ENCODE measurements around the gene LCTL. TPM values are rescaled to one million over a fixed set of nuclear protein-coding genes. Genes with fewer than 3 reads are reported as not detected.
"Not testable (repeated sequence)": the region's sequence is repeated elsewhere in the genome, so short reads cannot be mapped to it uniquely, and the experiment has no call there.

Gene LCTL
- polyA plus RNA-seq, 4 donors, result 0.24 TPM; not detected in 3

DNA sequence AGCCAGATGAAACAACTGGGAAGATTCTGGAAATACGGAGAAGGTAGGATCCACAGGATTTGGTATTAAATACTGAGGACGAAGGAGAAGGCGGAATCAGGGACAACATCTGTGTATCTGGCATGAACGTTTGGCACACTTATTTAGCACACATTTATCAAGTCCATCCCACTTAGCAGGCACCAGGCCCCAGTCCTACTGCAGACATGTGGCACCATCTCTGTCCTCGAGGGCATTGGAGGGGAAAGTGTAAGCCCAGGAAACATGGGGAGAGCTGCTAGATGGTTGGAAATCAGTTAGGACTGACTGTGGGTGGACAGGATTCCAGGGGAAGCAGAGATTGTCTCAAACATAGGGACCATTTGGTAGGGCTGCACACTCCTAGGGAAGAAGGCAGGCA is 29.0 kb upstream of the LCTL start:
- Histone ChIP-seq H3K36me3 (ENCODE audit: control insufficient read depth in 3 of 3, insufficient read depth in 2 of 3, low read depth in 1 of 3, low read length in 3 of 3) (no peaks in the 10 kb centered on the region), H3K9me3 (ENCODE audit: control insufficient read depth in 2 of 2, insufficient read depth in 1 of 2, low read depth in 1 of 2, low read length in 1 of 2) (no peaks in the 10 kb centered on the region), H3K27me3 (ENCODE audit: control insufficient read depth in 3 of 3, insufficient read depth in 3 of 3, low read length in 3 of 3) (no peaks in the 10 kb centered on the region), H3K4me1 (ENCODE audit: control insufficient read depth in 3 of 3, insufficient read depth in 2 of 3, low read depth in 1 of 3, low read length in 2 of 3) (peaks cover 0 to 11% (median 0%) of the 10 kb centered on the region in 3 donors), H3K27ac (ENCODE audit: low read depth in 1 of 3, low read length in 2 of 3) (no peak overlapping the region), H3K4me3 (ENCODE audit: low read depth in 1 of 3, low read length in 3 of 3) (no peak overlapping the region)
- no peak for FAIRE-seq
- DNase-seq, result no peak
- 77 to 86% (median 78%) methylated on average over 5 of the region's 5 CpGs for WGBS, 3 donors

- H3K4me3 ChIP-seq (ENCODE audit: low read depth in 1 of 3, low read length in 3 of 3), result no peak overlapping the region
These were observed 28.5 kb upstream of the LCTL start for GRCh38 chr15:66594344-66594743.

GRCh38 chr15:66593219-66593780 is 27.5 kb upstream of the LCTL start:
- Histone ChIP-seq H3K9me3 (ENCODE audit: control insufficient read depth in 2 of 2, insufficient read depth in 1 of 2, low read depth in 1 of 2, low read length in 1 of 2) (no peaks in the 10 kb centered on the region), H3K4me3 (ENCODE audit: low read depth in 1 of 3, low read length in 3 of 3) (no peak overlapping the region), H3K27ac (ENCODE audit: low read depth in 1 of 3, low read length in 2 of 3) (no peak overlapping the region), H3K27me3 (ENCODE audit: control insufficient read depth in 3 of 3, insufficient read depth in 3 of 3, low read length in 3 of 3) (no peaks in the 10 kb centered on the region), H3K36me3 (ENCODE audit: control insufficient read depth in 3 of 3, insufficient read depth in 2 of 3, low read depth in 1 of 3, low read length in 3 of 3) (no peaks in the 10 kb centered on the region), H3K4me1 (ENCODE audit: control insufficient read depth in 3 of 3, insufficient read depth in 2 of 3, low read depth in 1 of 3, low read length in 2 of 3) (peaks cover 0 to 11% (median 0%) of the 10 kb centered on the region in 3 donors)
- FAIRE-seq (no peak), DNase-seq (no peak)
- 58 to 70% (median 60%) methylated on average over 3 of the region's 3 CpGs for WGBS, 3 donors

More at GRCh38 chr15:66594344-66594743, 28.5 kb upstream of the LCTL start:
- FAIRE-seq (no peak), DNase-seq (no peak)
- Histone ChIP-seq H3K27ac (ENCODE audit: low read depth in 1 of 3, low read length in 2 of 3) (no peak overlapping the region), H3K9me3 (ENCODE audit: control insufficient read depth in 2 of 2, insufficient read depth in 1 of 2, low read depth in 1 of 2, low read length in 1 of 2) (no peaks in the 10 kb centered on the region), H3K4me1 (ENCODE audit: control insufficient read depth in 3 of 3, insufficient read depth in 2 of 3, low read depth in 1 of 3, low read length in 2 of 3) (peaks cover 0 to 11% (median 0%) of the 10 kb centered on the region in 3 donors), H3K27me3 (ENCODE audit: control insufficient read depth in 3 of 3, insufficient read depth in 3 of 3, low read length in 3 of 3) (no peaks in the 10 kb centered on the region), H3K36me3 (ENCODE audit: control insufficient read depth in 3 of 3, insufficient read depth in 2 of 3, low read depth in 1 of 3, low read length in 3 of 3) (no peaks in the 10 kb centered on the region)
- WGBS, 3 donors, result 81 to 83% (median 82%) methylated on average over 10 of the region's 10 CpGs

- no peak for FAIRE-seq
These were observed 26.9 kb upstream of the LCTL start for GRCh38 chr15:66592505-66593218.

DNA sequence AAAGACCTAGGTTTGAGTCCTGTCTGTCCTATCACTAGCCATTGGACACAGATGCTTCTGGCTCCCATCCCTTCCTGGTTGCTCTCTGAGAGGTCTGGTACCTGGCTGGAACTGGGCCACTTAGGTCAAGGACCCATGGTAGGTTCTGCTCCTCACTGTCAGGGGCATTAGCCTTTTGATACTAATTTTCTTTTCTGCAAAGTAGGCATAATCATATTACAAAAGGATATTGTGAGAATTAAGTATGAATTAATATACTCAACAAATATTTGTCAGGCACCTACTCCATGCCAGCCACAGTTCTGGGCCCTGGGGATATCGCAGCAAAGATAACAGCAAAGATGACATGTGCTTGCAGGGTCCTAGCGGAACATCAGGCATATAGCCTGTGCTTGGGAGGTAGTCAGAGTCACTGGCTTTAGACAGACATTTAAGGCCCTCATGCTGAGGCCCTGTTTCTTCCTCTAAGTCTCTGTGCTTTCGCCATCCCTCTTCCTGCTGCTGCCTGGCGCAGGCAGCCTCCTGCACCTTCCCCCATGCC is 25.6 kb upstream of the LCTL start:
- H3K4me1 ChIP-seq (ENCODE audit: control insufficient read depth in 3 of 3, insufficient read depth in 2 of 3, low read depth in 1 of 3, low read length in 2 of 3), result peaks cover 0 to 11% (median 0%) of the 10 kb centered on the region in 3 donors
- no peaks in the 10 kb centered on the region for H3K9me3 ChIP-seq (ENCODE audit: control insufficient read depth in 2 of 2, insufficient read depth in 1 of 2, low read depth in 1 of 2, low read length in 1 of 2)
- no peaks in the 10 kb centered on the region for H3K36me3 ChIP-seq (ENCODE audit: control insufficient read depth in 3 of 3, insufficient read depth in 2 of 3, low read depth in 1 of 3, low read length in 3 of 3)
- no peak for FAIRE-seq
- WGBS, 3 donors, result 82 to 96% (median 92%) methylated on average over 4 of the region's 4 CpGs
- H3K27ac ChIP-seq (ENCODE audit: low read depth in 1 of 3, low read length in 2 of 3), result no peak overlapping the region
- no peak for DNase-seq
- H3K27me3 ChIP-seq (ENCODE audit: control insufficient read depth in 3 of 3, insufficient read depth in 3 of 3, low read length in 3 of 3), result no peaks in the 10 kb centered on the region
- no peak overlapping the region for H3K4me3 ChIP-seq (ENCODE audit: low read depth in 1 of 3, low read length in 3 of 3)

More at GRCh38 chr15:66592505-66593218, 26.9 kb upstream of the LCTL start:
- no peak overlapping the region for H3K27ac ChIP-seq (ENCODE audit: low read depth in 1 of 3, low read length in 2 of 3)
- WGBS, 3 donors, result 65 to 78% (median 69%) methylated on average over 12 of the region's 12 CpGs
- no peaks in the 10 kb centered on the region for H3K9me3 ChIP-seq (ENCODE audit: control insufficient read depth in 2 of 2, insufficient read depth in 1 of 2, low read depth in 1 of 2, low read length in 1 of 2)
- no peaks in the 10 kb centered on the region for H3K27me3 ChIP-seq (ENCODE audit: control insufficient read depth in 3 of 3, insufficient read depth in 3 of 3, low read length in 3 of 3)
- DNase-seq, result peak; percentile 59 to 68
- H3K36me3 ChIP-seq (ENCODE audit: control insufficient read depth in 3 of 3, insufficient read depth in 2 of 3, low read depth in 1 of 3, low read length in 3 of 3), result no peaks in the 10 kb centered on the region
- peaks cover 0 to 11% (median 0%) of the 10 kb centered on the region in 3 donors for H3K4me1 ChIP-seq (ENCODE audit: control insufficient read depth in 3 of 3, insufficient read depth in 2 of 3, low read depth in 1 of 3, low read length in 2 of 3)
- H3K4me3 ChIP-seq (ENCODE audit: low read depth in 1 of 3, low read length in 3 of 3), result no peak overlapping the region

DNA sequence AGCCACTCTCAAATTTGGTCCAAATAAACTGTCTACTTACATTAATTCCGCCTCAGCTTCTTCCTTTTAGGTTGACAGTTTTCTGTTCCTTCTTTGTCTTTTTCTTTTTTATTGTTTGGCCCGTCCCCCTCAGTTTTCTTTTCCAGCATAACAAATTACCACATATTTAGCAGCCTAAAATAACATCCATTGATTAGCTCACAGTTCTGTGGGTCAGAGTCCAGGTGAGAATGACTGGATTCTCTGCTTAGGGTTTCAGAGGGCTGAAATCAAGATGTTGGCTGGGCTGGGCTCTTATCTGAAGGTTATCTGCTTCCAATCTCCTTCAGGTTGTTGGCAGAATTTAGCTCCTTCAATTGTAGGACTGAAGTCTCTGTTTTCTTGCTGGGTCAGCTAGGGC is 24.6 kb upstream of the LCTL start:
- Histone ChIP-seq H3K27me3 (ENCODE audit: control insufficient read depth in 3 of 3, insufficient read depth in 3 of 3, low read length in 3 of 3) (no peaks in the 10 kb centered on the region), H3K4me1 (ENCODE audit: control insufficient read depth in 3 of 3, insufficient read depth in 2 of 3, low read depth in 1 of 3, low read length in 2 of 3) (peaks cover 0 to 11% (median 0%) of the 10 kb centered on the region in 3 donors), H3K9me3 (ENCODE audit: control insufficient read depth in 2 of 2, insufficient read depth in 1 of 2, low read depth in 1 of 2, low read length in 1 of 2) (no peaks in the 10 kb centered on the region), H3K27ac (ENCODE audit: low read depth in 1 of 3, low read length in 2 of 3) (no peak overlapping the region), H3K36me3 (ENCODE audit: control insufficient read depth in 3 of 3, insufficient read depth in 2 of 3, low read depth in 1 of 3, low read length in 3 of 3) (no peaks in the 10 kb centered on the region), H3K4me3 (ENCODE audit: low read depth in 1 of 3, low read length in 3 of 3) (no peak overlapping the region)
- FAIRE-seq (no peak), DNase-seq (peak in 1 of 2 donors; percentile 15)
- WGBS, 3 donors, result 48 to 78% (median 61%) methylated on average over 2 of the region's 2 CpGs

- DNase-seq; H3K27me3 ChIP-seq (ENCODE audit: control insufficient read depth in 3 of 3, insufficient read depth in 3 of 3, low read length in 3 of 3); H3K9me3 ChIP-seq (ENCODE audit: control insufficient read depth in 2 of 2, insufficient read depth in 1 of 2, low read depth in 1 of 2, low read length in 1 of 2); FAIRE-seq; H3K36me3 ChIP-seq (ENCODE audit: control insufficient read depth in 3 of 3, insufficient read depth in 2 of 3, low read depth in 1 of 3, low read length in 3 of 3); H3K27ac ChIP-seq (ENCODE audit: low read depth in 1 of 3, low read length in 2 of 3); H3K4me3 ChIP-seq (ENCODE audit: low read depth in 1 of 3, low read length in 3 of 3): not testable (repeated sequence)
- 82 to 92% (median 83%) methylated on average over 6 of the region's 6 CpGs for WGBS, 3 donors
- peaks cover 0 to 11% (median 0%) of the 10 kb centered on the region in 3 donors for H3K4me1 ChIP-seq (ENCODE audit: control insufficient read depth in 3 of 3, insufficient read depth in 2 of 3, low read depth in 1 of 3, low read length in 2 of 3)
These were observed 23.6 kb upstream of the LCTL start for GRCh38 chr15:66589429-66589828.

- DNase-seq (peak in 1 of 2 donors; percentile 23), FAIRE-seq (no peak)
- Histone ChIP-seq H3K4me1 (ENCODE audit: control insufficient read depth in 3 of 3, insufficient read depth in 2 of 3, low read depth in 1 of 3, low read length in 2 of 3) (peaks cover 0 to 11% (median 0%) of the 10 kb centered on the region in 3 donors), H3K27ac (ENCODE audit: low read depth in 1 of 3, low read length in 2 of 3) (no peak overlapping the region), H3K27me3 (ENCODE audit: control insufficient read depth in 3 of 3, insufficient read depth in 3 of 3, low read length in 3 of 3) (no peaks in the 10 kb centered on the region), H3K9me3 (ENCODE audit: control insufficient read depth in 2 of 2, insufficient read depth in 1 of 2, low read depth in 1 of 2, low read length in 1 of 2) (no peaks in the 10 kb centered on the region), H3K4me3 (ENCODE audit: low read depth in 1 of 3, low read length in 3 of 3) (no peak overlapping the region), H3K36me3 (ENCODE audit: control insufficient read depth in 3 of 3, insufficient read depth in 2 of 3, low read depth in 1 of 3, low read length in 3 of 3) (no peaks in the 10 kb centered on the region)
- WGBS, 3 donors, result 77 to 82% (median 79%) methylated on average over 8 of the region's 8 CpGs
These were observed 23.2 kb upstream of the LCTL start for GRCh38 chr15:66588971-66589370.

Measured in small intestine (tissue), 7 donors.